H1 (cell line): ENCODE measurements around the gene GNAS. TPM values are rescaled to one million over a fixed set of nuclear protein-coding genes. Genes with fewer than 3 reads are reported as not detected.

Experiments
- CTCF ChIA-PET: fragments of 300-600 bp; sonication (Branson Sonifier 250); formaldehyde crosslinking; loops from one replicate; lab custom pipeline; 2021; ENCODE audit not compliant: partially characterized antibody; lab: Charles Lee
- POLR2A ChIA-PET: fragments of 300-600 bp; sonication (Branson Sonifier 250); formaldehyde crosslinking; loops from one replicate; lab custom pipeline; 2021; ENCODE audit warnings: inconsistent platforms; ENCODE audit not compliant: partially characterized antibody; lab: Charles Lee
- DNase-seq, 2 experiments: peaks; one replicate each; pipeline versions ENCODE4 v3.0.0 to v3.0.0-alpha.2; 2010 to 2022; ENCODE audit warnings: low spot score in 2 of 2, low read depth in 1 of 2, mixed read lengths in 1 of 2
- FAIRE-seq: peaks from 2 replicates; lab custom pipeline; 2011; peaks lifted over from hg19 to GRCh38; lab: Jason Lieb, UNC
- H2AFZ ChIP-seq: 2 replicates; pipeline ENCODE4 v1.8.1; 2012; ENCODE audit warnings: low read length, inconsistent platforms
- H2AK5ac ChIP-seq: 2 replicates; pipeline ENCODE4 v1.6.1; 2013; ENCODE audit warnings: low read depth, low read length
- H2BK120ac ChIP-seq: replicated peaks from 2 replicates; pipeline ENCODE3; 2013; ENCODE audit warnings: low read depth, low read length, inconsistent platforms
- H2BK12ac ChIP-seq: 2 replicates; pipeline ENCODE4 v1.6.1; 2013; ENCODE audit warnings: low read depth, low read length
- H2BK15ac ChIP-seq: 2 replicates; pipeline ENCODE4 v1.6.1; 2013; ENCODE audit warnings: low read length
- H2BK20ac ChIP-seq: 2 replicates; pipeline ENCODE4 v1.6.1; 2013; ENCODE audit warnings: low read length
- H2BK5ac ChIP-seq: 2 replicates; pipeline ENCODE4 v1.6.1; 2013; ENCODE audit warnings: low read depth, low read length
- H3K14ac ChIP-seq: 2 replicates; pipeline ENCODE4 v1.6.1; 2013; ENCODE audit warnings: inconsistent platforms; ENCODE audit not compliant: insufficient read length
- H3K18ac ChIP-seq: 2 replicates; pipeline ENCODE4 v1.6.1; 2013; ENCODE audit warnings: low read length; ENCODE audit errors: extremely low read depth
- H3K23ac ChIP-seq: 2 replicates; pipeline ENCODE4 v1.6.1; 2013; ENCODE audit warnings: inconsistent platforms; ENCODE audit not compliant: insufficient read length
- H3K23me2 ChIP-seq: 2 replicates; pipeline ENCODE4 v1.6.1; 2013; ENCODE audit warnings: low read depth, low read length
- H3K27ac ChIP-seq: 2 replicates; pipeline ENCODE4 v1.6.1; 2011; ENCODE audit warnings: low read depth, low read length, inconsistent platforms
- H3K27me3 ChIP-seq, 4 experiments: replicated peaks in 1 of 4; 1 replicate in 1 of 4; 2 replicates in 3 of 4; pipeline versions ENCODE4 v1.6.1 to v1.8.1; 2011 to 2013; ENCODE audit warnings: low read length in 3 of 4, mild to moderate bottlenecking in 3 of 4, inconsistent platforms in 2 of 4, mixed read lengths in 2 of 4, moderate library complexity in 1 of 4; ENCODE audit not compliant: control insufficient read depth in 3 of 4, insufficient read depth in 3 of 4; ENCODE audit errors: extremely low read depth in 1 of 4
- H3K36me3 ChIP-seq, 4 experiments: 2 replicates each; pipeline versions ENCODE4 v1.6.1 to v1.8.1; 2011 to 2013; ENCODE audit warnings: mild to moderate bottlenecking in 4 of 4, low read length in 3 of 4, moderate library complexity in 2 of 4, control low read depth in 1 of 4, inconsistent platforms in 1 of 4; ENCODE audit not compliant: insufficient read depth in 4 of 4, control insufficient read depth in 2 of 4
- H3K4ac ChIP-seq: replicated peaks from 2 replicates; pipeline ENCODE3; 2013; ENCODE audit warnings: low read length, low read depth, mixed read lengths, inconsistent platforms; ENCODE audit not compliant: insufficient read length
- H3K4me1 ChIP-seq, 4 experiments: replicated peaks in 1 of 4; 1 replicate in 1 of 4; 2 replicates in 3 of 4; pipeline versions ENCODE4 v1.6.1 to v1.8.1; 2011 to 2013; ENCODE audit warnings: low read length in 3 of 4, inconsistent platforms in 2 of 4, mixed read lengths in 1 of 4; ENCODE audit not compliant: insufficient read depth in 4 of 4, control insufficient read depth in 3 of 4
- H3K4me2 ChIP-seq, 2 experiments: 2 replicates each; pipeline versions ENCODE4 v1.6.1 to v1.8.1; 2011 to 2013; ENCODE audit warnings: low read depth in 2 of 2, low read length in 2 of 2, control low read depth in 1 of 2, inconsistent platforms in 1 of 2, mild to moderate bottlenecking in 1 of 2; ENCODE audit not compliant: insufficient read depth in 1 of 2
- H3K4me3 ChIP-seq, 4 experiments: fragments of 200-600, 300-600 bp in 1 of 4; sonication (generic), shearing (Covaris generic), sonication (Bioruptor Twin) in 1 of 4; 2 replicates each; pipeline versions ENCODE4 v1.5.1 to v1.8.1; 2011 to 2016; ENCODE audit warnings: low read length in 4 of 4, low read depth in 3 of 4, control low read depth in 2 of 4, inconsistent platforms in 2 of 4, mild to moderate bottlenecking in 2 of 4, mixed read lengths in 1 of 4, moderate library complexity in 1 of 4; ENCODE audit not compliant: insufficient read depth in 2 of 4; ENCODE audit errors: extremely low read depth in 1 of 4
- H3K56ac ChIP-seq: replicated peaks from 2 replicates; pipeline ENCODE3; 2013; ENCODE audit warnings: low read depth, mild to moderate bottlenecking, mixed read lengths, low read length, inconsistent platforms; ENCODE audit not compliant: insufficient read length
- H3K79me1 ChIP-seq: 2 replicates; pipeline ENCODE4 v1.6.1; 2013; ENCODE audit warnings: low read depth, low read length, control low read depth
- H3K79me2 ChIP-seq, 2 experiments: 2 replicates each; pipeline versions ENCODE4 v1.6.1 to v1.8.1; 2012 to 2013; ENCODE audit warnings: low read length in 2 of 2, mild to moderate bottlenecking in 2 of 2, inconsistent platforms in 1 of 2; ENCODE audit not compliant: insufficient read depth in 2 of 2, control insufficient read depth in 1 of 2
- H3K9ac ChIP-seq, 4 experiments: replicated peaks in 1 of 4; 1 replicate in 1 of 4; 2 replicates in 3 of 4; pipeline versions ENCODE4 v1.6.1 to v1.8.1; 2011 to 2013; ENCODE audit warnings: low read depth in 3 of 4, low read length in 3 of 4, control low read depth in 2 of 4, mild to moderate bottlenecking in 2 of 4, moderate library complexity in 2 of 4, inconsistent platforms in 1 of 4; ENCODE audit errors: extremely low read depth in 1 of 4
- H3K9me3 ChIP-seq, 2 experiments: 2 replicates each; pipeline versions ENCODE4 v1.6.1 to v1.8.1; 2012 to 2013; ENCODE audit warnings: mild to moderate bottlenecking in 2 of 2, moderate library complexity in 2 of 2, control low read depth in 1 of 2, inconsistent platforms in 1 of 2, low read depth in 1 of 2, low read length in 1 of 2, mixed read lengths in 1 of 2; ENCODE audit not compliant: insufficient read depth in 2 of 2
- H4K20me1 ChIP-seq, 2 experiments: replicated peaks in 1 of 2; 2 replicates each; pipeline versions ENCODE3 to v1.8.1; 2011 to 2013; ENCODE audit warnings: inconsistent platforms in 2 of 2, low read length in 2 of 2, mild to moderate bottlenecking in 1 of 2; ENCODE audit not compliant: insufficient read depth in 2 of 2, control insufficient read depth in 1 of 2
- H4K5ac ChIP-seq: 2 replicates; pipeline ENCODE4 v1.6.1; 2013; ENCODE audit warnings: low read length, low read depth, mixed read lengths, inconsistent platforms; ENCODE audit not compliant: insufficient read length
- H4K8ac ChIP-seq: 2 replicates; pipeline ENCODE4 v1.8.0; 2013; ENCODE audit warnings: mild to moderate bottlenecking, moderate library complexity, low read length, inconsistent platforms; ENCODE audit not compliant: insufficient read depth; ENCODE audit errors: extremely low read depth
- H4K91ac ChIP-seq: replicated peaks from 2 replicates; pipeline ENCODE3; 2013; ENCODE audit warnings: low read length, mixed read lengths, inconsistent platforms; ENCODE audit not compliant: insufficient read length
- BCL11A ChIP-seq, 2 experiments: IDR thresholded peaks; one replicate each; pipeline ENCODE4 v1.6.1; 2011; ENCODE audit warnings: low read depth in 2 of 2, low read length in 2 of 2, mild to moderate bottlenecking in 2 of 2
- CBX8 ChIP-seq: fragments of 300-800, 300-1000 bp; sonication (generic); IDR thresholded peaks from 2 replicates; pipeline ENCODE4 v1.7.1; 2016; ENCODE audit warnings: low read depth, low read length, borderline replicate concordance
- CHD1 ChIP-seq: IDR thresholded peaks from 2 replicates; pipeline ENCODE4 v1.6.1; 2012; ENCODE audit warnings: low read depth, low read length, improper control_type of control experiment
- HDAC2 ChIP-seq, 2 experiments: fragments of 300-600 bp in 1 of 2; sonication (generic) in 1 of 2; IDR thresholded peaks; 2 replicates each; pipeline ENCODE4 v1.6.1; 2011 to 2012; ENCODE audit warnings: low read depth in 2 of 2, low read length in 2 of 2, mild to moderate bottlenecking in 2 of 2, moderate library complexity in 2 of 2, borderline replicate concordance in 1 of 2, inconsistent platforms in 1 of 2
- HDAC6 ChIP-seq: IDR thresholded peaks from one replicate; pipeline ENCODE4 v1.7.1; 2012; ENCODE audit warnings: low read depth, mild to moderate bottlenecking, inconsistent platforms, low read length, moderate library complexity
- JUN ChIP-seq: IDR thresholded peaks from 2 replicates; pipeline ENCODE4 v1.6.1; 2011; ENCODE audit warnings: low read depth, mild to moderate bottlenecking, improper control_type of control experiment, low read length
- KDM5A ChIP-seq: fragments of 200-600 bp; IDR thresholded peaks from 2 replicates; pipeline ENCODE4 v1.7.1; 2012; ENCODE audit warnings: mild to moderate bottlenecking, low read length, inconsistent platforms, mixed read lengths
- RAD21 ChIP-seq, 2 experiments: IDR thresholded peaks in 1 of 2; conservative IDR thresholded peaks in 1 of 2; 2 replicates each; pipeline ENCODE4 v1.6.1; 2011; ENCODE audit warnings: low read depth in 2 of 2, low read length in 2 of 2, improper control_type of control experiment in 1 of 2, inconsistent platforms in 1 of 2, mild to moderate bottlenecking in 1 of 2, moderate library complexity in 1 of 2
- SP1 ChIP-seq: IDR thresholded peaks from 2 replicates; pipeline ENCODE4 v1.6.1; 2011; ENCODE audit warnings: low read depth, low read length
- SUZ12 ChIP-seq: fragments of 200-600 bp; sonication (generic); IDR thresholded peaks from 2 replicates; pipeline ENCODE4 v1.6.1; 2012; ENCODE audit warnings: mild to moderate bottlenecking, inconsistent platforms, low read length, moderate library complexity, mixed read lengths
- TAF7 ChIP-seq: optimal IDR thresholded peaks from 2 replicates; pipeline ENCODE3; 2011; ENCODE audit warnings: low read depth, mild to moderate bottlenecking, inconsistent platforms, low read length, moderate library complexity, borderline replicate concordance
- ZNF274 ChIP-seq: IDR thresholded peaks from 2 replicates; pipeline ENCODE4 v1.7.0; 2012; ENCODE audit warnings: low read length, borderline replicate concordance; ENCODE audit errors: extremely low read depth
- WGBS, 2 experiments: shearing (Covaris generic) in 1 of 2; methylation state at CpG; one replicate each; pipeline versions ENCODE4 v1.1.6 to v1.1.7; 2013 to 2015; ENCODE audit warnings: low lambda C conversion rate in 2 of 2, mixed read lengths in 2 of 2, inconsistent platforms in 1 of 2, low coverage in 1 of 2, missing lambda C conversion rate in 1 of 2; ENCODE audit not compliant: insufficient replicate concordance in 2 of 2, insufficient coverage in 1 of 2, insufficient read length in 1 of 2; ENCODE audit errors: extremely low coverage in 1 of 2, missing lambda C conversion rate in 1 of 2; 5-methylcytosine and 5-hydroxymethylcytosine counted together
- polyA plus RNA-seq, 7 experiments: library from polyadenylated mRNA; depleted of rRNA in 3 of 7; stranded (reverse) in 5 of 7; unstranded in 2 of 7; fragments of >200 nt in 5 of 7; fragments of 200-250 nt in 2 of 7; gene quantifications; 1 replicate in 5 of 7; 2 replicates in 1 of 7; 4 replicates in 1 of 7; pipeline versions ENCODE4 v1.2.1 to v1.2.3, GENCODE V29; 2011 to 2013; ENCODE audit warnings: missing spikeins in 2 of 7, mixed read lengths in 2 of 7
- total RNA-seq: library from RNA; stranded (reverse); fragmentation: NEBNext Ultra II Directional; extraction: Animal tissue kit (Norgen Biotek cat#: 25700); gene quantifications from 2 replicates; pipeline ENCODE4 v1.2.1, GENCODE V29; 2021

The GNAS gene
- total and polyA plus RNA-seq, 2 of the 8 experiments (the other 6 are each of a cell fraction or from before 2014, with no cell fraction given), result 989 to 1,613 TPM

- 85% methylated on average over 7 of the region's 7 CpGs; no CpG with 5 or more reads in 1 of the 2 experiments for WGBS, 2 experiments
- no peaks in the 10 kb centered on the region for H3K27me3 ChIP-seq
- no peaks in the 10 kb centered on the region for H3K79me2 ChIP-seq
- H3K79me1 ChIP-seq, result no peaks in the 10 kb centered on the region; the same call in 1 of the 2 replicates
- no peak for FAIRE-seq
- no peaks in the 10 kb centered on the region for H3K4me1 ChIP-seq
- no peak overlapping the region for H2BK120ac ChIP-seq
- no peaks in the 10 kb centered on the region for H3K23me2 ChIP-seq
- no peak overlapping the region for H3K27ac ChIP-seq
- POLR2A ChIA-PET, result interaction anchor here (1.2 to 2.1 kb wide), 2 partner anchors 11 to 16 kb away, joined by 3 to 7 read pairs; partner anchors contain the start of gene GNAS
- H2AK5ac ChIP-seq, result no peak overlapping the region
- no peak overlapping the region for H2AFZ ChIP-seq
- H3K36me3 ChIP-seq, result no peaks in the 10 kb centered on the region
- H4K91ac ChIP-seq, result no peak overlapping the region
- no peak overlapping the region for H3K9ac ChIP-seq
- no peak overlapping the region for H2BK15ac ChIP-seq
- H3K4me2 ChIP-seq, result no peak overlapping the region
- H3K23ac ChIP-seq, result no peak overlapping the region
- no peak overlapping the region for H4K8ac ChIP-seq
- no peak overlapping the region for H4K5ac ChIP-seq
- no peak overlapping the region for H3K4me3 ChIP-seq
- no peak overlapping the region for H3K56ac ChIP-seq
- no peak overlapping the region for H2BK20ac ChIP-seq
- CTCF ChIA-PET, result interaction anchor here (0.7 to 2.0 kb wide), 14 partner anchors 8 to 652 kb away, joined by 3 to 7 read pairs (median 4); no protein-coding TSS in a partner anchor
- no peak overlapping the region for H3K14ac ChIP-seq
- no peak overlapping the region for H2BK12ac ChIP-seq
- no peak overlapping the region for H3K4ac ChIP-seq
- no peak overlapping the region for H3K18ac ChIP-seq
- no peaks in the 10 kb centered on the region for H4K20me1 ChIP-seq
- no peak overlapping the region for H2BK5ac ChIP-seq
- no peaks in the 10 kb centered on the region for H3K9me3 ChIP-seq
- no peak for DNase-seq
- TF ChIP-seq JUN, result no peak
- no peak for TF ChIP-seq CHD1
- TF ChIP-seq HDAC2 (IDR thresholded peaks at IDR 0.05; ENCODE audit: borderline replicate concordance in 1 of 2, low read depth in 2 of 2, low read length in 2 of 2), result no peak
- TF ChIP-seq RAD21 (IDR thresholded peaks at IDR 0.05 in 1 of 2, conservative IDR thresholded peaks at IDR 0.05 in 1 of 2; ENCODE audit: low read depth in 2 of 2, low read length in 2 of 2), result no peak
- no peak for TF ChIP-seq HDAC6
- TF ChIP-seq SUZ12, result no peak
- TF ChIP-seq KDM5A, result no peak
- no peak for TF ChIP-seq BCL11A (IDR thresholded peaks at IDR 0.05; ENCODE audit: low read depth in 2 of 2, low read length in 2 of 2)
- no peak for TF ChIP-seq SP1
- no peak for TF ChIP-seq ZNF274
- no peak for TF ChIP-seq CBX8
- no peak for TF ChIP-seq TAF7
Measured at GRCh38 chr20:58863044-58863790, 10.7 kb downstream of the GNAS start.
